GM21447 (cell line): Measurements from ENCODE around the gene TOB2.

ENCODE experiments used
- ATAC-seq: cut with Tn5 transposase; IDR thresholded peaks from one replicate; pipeline ENCODE4 v1.9.1; 2021; ENCODE audit not compliant: unreplicated experiment

TOB2 gene

GRCh38 chr22:41394012-41394356 is 52.6 kb downstream of the TOB2 start:
- no peak for ATAC-seq

GRCh38 chr22:41387341-41387740 is 59.3 kb downstream of the TOB2 start:
- ATAC-seq: no peak

GRCh38 chr22:41384128-41384527 is 62.5 kb downstream of the TOB2 start:
- no peak for ATAC-seq
